RKO (cell line): ENCODE data around the gene METRN.
A peak's percentile ranks its signal among the peaks of the same experiment; 100 is the strongest.

Source experiments
- DNase-seq: peaks from one replicate; pipeline ENCODE4 v3.0.0-alpha.2; 2016; ENCODE audit warnings: low spot score

METRN gene

DNA sequence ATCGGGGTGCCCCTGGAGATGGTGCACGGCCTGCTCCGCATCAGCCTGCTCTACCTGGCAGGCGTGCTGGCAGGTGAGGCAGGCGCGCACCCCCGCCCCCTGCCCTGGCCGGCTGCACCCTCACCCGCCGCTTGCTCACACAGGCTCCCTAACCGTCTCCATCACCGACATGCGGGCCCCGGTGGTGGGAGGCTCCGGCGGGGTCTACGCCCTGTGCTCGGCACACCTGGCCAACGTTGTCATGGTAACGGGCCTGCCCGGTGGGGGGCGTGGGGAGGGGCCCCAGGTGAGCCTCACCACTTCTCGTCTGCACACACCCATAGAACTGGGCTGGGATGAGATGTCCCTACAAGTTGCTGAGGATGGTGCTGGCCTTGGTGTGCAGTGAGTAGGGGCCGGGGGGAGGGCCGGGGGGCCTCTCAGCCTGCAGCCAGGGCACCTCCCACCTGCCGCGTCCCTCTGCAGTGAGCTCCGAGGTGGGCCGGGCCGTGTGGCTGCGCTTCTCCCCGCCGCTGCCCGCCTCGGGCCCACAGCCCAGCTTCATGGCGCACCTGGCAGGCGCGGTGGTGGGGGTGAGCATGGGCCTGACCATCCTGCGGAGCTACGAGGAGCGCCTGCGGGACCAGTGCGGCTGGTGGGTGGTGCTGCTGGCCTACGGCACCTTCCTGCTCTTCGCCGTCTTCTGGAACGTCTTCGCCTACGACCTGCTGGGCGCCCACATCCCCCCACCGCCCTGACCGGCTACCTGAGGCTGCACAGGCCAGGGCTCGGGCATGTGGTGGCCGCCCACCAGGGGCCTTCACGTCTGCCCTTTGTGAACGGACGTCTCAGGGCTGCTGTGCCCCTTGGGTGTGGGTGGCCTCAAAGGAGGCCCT is 37.4 kb upstream of the METRN start:
- no peak for DNase-seq

DNA sequence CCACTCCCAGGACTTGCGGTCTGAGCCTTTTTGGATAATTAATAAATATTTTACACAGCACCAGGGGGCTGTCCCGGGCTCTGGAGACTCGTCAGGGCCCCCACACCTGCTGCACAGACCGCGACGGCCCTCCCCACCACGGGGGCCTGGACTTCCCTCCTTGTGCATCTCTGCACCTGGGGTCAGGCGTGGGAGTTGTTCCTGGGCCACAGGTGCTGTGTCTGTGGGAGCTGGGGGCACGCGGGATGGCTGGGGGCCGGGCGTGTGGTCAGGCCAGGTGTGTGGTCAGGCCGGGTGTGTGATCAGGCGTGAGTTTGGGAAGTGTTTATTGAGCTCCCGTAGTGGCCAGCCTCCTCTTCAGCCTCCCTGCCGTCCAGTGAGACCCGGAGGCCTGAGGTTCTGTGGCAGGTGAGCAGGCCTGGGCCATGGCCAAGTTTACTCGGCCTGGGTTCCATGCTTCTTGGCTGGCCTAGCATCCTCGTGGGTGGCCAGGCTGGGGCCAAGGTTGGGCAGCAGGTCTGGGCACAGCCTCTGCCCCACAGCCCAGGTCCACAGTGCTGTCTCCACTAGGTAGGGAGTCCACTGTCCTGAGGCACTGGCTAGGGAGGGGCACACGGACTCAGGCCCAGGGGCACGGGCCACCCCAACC is 36.6 kb upstream of the METRN start:
- DNase-seq, result no peak

DNA sequence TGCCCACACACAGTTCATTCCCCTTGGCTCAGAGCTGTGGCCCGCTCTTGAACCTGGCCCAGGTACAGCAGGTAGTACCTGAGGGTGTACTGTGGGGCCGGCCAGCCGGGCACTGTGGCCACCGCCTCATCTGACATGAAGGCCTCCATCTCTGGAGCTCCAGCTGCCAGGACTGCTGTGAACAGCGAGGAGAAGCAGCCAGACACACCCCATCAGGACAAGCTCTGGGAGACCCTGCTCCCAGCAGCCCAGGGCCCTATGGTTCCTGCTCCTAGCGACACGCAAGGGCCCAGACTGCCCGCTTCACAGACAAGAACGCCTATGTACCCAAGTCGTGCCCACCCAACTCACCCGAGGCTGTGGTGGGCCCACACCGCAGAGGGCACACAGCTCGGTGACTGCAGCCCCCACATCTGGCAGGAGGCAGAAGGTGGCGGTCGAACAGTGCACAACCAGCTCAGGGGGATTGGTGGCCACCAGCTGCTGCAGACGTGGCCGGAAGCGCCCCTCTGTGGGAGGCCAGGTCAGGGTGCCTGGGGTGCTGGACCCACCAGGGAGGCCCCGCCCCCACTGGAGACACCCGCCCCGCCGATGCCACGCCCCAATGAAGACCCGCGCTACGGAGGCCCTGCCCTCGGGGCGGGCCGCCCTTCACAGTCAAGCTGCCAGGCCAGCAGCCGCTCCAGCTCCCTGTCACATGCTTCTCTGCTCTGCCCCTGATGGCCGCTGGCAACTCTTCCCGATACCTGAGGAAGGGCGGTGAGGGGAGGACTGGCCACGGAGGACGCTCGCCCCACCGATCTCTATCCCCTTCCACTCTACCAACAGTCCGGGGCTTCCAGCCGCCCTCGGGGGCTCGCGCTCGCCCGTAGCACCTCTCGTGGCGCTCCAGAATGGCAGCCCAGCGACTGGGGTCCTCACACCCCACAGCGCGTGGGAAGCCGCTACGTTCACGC is 35.8 kb upstream of the METRN start:
- DNase-seq, result peak; percentile 76

DNA sequence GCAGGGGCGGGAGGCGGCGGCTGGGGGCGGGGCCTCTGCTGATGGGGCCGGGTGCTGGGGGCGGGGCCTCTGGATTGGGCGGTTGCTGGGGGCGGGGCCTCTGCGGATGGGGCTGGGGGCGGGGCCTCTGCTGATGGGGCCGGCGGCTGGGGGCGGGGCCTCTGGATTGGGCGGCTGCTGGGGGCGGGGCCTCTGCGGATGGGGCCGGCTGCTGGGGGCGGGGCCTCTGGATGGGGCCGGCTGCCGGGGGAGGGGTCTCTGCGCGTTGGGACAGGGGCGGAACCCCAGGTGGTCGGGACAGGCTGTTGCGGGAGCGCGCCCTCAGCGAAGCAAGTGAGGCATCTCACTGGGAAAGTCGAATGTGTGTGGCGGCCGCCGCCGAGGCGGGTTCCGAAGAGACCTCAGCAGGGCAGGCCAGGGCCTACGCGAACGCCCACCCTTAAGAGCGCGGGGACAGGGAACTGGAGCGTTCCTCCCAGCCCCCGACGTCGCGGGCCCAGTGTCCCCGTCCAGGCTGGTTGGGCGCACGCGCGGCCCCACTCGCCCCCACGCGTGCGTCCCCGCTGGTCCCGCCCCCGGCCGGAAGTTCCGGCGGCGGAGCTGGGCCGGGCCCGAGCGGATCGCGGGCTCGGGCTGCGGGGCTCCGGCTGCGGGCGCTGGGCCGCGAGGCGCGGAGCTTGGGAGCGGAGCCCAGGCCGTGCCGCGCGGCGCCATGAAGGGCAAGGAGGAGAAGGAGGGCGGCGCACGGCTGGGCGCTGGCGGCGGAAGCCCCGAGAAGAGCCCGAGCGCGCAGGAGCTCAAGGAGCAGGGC is 34.9 kb upstream of the METRN start, which contains the start of gene STUB1:
STUB1 (plus strand) TSS at position 597 of the 811 bp plus-strand sequence; CDS start at position 713, 116 bp downstream.
- peak; percentile 88 for DNase-seq

DNA sequence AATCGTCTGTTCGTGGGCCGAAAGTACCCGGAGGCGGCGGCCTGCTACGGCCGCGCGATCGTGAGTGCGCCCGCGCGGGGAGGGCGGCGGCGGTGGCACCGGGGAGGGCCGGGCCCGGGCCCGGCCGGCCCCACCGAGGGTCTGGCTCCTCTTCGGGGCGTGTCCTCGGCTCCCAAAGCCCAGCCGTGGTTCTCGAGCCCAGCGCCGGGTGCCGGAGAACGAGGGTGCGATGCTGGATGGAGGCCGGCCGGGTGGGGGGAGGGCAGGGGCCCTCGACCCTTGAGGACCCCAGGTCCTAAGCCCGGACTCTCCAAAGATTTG is 34.3 kb upstream of the METRN start:
- DNase-seq, result no peak

DNA sequence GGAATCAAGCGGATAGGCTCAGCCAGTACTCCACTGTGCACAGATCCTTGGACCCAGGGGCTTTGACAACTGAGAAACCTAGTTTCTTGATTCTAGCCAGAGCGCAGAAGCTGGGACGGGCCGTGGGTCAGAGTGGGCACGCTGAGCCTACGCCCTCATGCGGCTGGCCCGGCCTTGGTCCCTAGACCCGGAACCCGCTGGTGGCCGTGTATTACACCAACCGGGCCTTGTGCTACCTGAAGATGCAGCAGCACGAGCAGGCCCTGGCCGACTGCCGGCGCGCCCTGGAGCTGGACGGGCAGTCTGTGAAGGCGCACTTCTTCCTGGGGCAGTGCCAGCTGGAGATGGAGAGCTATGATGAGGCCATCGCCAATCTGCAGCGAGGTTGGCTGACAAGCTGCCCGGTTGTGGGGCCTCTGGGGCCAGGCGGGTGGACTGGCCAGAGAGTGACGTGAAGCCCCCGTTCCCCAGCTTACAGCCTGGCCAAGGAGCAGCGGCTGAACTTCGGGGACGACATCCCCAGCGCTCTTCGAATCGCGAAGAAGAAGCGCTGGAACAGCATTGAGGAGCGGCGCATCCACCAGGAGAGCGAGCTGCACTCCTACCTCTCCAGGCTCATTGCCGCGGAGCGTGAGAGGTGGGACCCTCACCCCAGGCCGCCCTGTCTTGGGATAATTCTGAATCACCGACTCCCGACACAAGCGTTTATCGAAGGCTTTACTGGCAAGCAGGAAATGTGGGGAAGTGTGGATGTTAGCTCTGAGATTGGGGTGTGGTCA is 33.8 kb upstream of the METRN start:
- peak; percentile 87 for DNase-seq

DNA sequence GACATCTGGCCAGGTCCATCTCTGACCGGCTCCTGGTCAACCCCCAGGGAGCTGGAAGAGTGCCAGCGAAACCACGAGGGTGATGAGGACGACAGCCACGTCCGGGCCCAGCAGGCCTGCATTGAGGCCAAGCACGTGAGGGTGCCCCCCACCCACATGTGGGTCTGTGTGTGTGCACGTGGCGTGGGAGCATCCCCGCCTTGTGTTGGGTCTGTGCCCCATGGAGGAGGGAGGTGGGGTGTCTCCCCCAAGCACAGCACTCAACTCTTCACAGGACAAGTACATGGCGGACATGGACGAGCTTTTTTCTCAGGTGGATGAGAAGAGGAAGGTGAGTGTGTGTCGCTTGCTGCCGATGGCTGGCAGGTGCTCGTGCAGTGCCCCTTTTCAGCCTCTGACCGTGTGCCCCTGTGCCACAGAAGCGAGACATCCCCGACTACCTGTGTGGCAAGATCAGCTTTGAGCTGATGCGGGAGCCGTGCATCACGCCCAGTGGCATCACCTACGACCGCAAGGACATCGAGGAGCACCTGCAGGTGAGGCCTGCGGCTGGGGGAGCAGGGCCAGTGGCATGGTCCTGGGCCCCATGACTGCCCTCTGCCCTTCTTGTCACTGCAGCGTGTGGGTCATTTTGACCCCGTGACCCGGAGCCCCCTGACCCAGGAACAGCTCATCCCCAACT is 33.0 kb upstream of the METRN start:
- DNase-seq, result peak; percentile 74

DNA sequence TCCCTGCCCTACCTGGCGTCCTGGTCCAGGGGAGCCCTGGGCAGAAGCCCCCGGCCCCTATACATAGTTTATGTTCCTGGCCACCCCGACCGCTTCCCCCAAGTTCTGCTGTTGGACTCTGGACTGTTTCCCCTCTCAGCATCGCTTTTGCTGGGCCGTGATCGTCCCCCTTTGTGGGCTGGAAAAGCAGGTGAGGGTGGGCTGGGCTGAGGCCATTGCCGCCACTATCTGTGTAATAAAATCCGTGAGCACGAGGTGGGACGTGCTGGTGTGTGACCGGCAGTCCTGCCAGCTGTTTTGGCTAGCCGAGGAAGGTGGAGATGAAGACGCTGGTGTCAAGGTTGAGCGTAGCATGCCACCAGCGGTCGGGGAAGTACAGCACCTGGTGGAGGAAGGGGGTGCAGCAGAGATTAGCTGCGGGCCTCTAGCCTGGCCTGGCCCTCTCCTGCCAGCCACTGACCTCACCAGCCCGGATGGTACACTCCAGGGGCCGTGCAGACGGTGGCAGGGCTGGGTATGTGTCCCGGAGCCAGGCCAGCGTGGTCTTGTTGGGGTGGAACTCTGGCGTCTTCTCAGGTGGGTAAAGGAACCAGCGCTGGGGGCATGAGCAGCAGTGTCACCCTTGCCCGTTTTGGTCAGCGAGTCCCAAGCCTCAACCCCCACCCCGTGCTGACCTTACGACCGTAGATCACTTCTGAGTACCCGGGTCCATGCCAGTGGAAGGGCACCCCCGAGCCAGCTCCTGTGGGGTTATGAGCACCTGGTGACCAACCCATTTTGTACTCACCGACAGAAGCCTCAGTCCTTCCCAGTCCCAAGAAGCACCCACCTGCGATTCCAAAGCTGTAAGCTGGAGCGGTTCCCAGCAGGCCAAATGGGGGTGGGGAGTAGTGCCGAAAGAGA is 32.2 kb upstream of the METRN start:
- peak; percentile 52 for DNase-seq

DNA sequence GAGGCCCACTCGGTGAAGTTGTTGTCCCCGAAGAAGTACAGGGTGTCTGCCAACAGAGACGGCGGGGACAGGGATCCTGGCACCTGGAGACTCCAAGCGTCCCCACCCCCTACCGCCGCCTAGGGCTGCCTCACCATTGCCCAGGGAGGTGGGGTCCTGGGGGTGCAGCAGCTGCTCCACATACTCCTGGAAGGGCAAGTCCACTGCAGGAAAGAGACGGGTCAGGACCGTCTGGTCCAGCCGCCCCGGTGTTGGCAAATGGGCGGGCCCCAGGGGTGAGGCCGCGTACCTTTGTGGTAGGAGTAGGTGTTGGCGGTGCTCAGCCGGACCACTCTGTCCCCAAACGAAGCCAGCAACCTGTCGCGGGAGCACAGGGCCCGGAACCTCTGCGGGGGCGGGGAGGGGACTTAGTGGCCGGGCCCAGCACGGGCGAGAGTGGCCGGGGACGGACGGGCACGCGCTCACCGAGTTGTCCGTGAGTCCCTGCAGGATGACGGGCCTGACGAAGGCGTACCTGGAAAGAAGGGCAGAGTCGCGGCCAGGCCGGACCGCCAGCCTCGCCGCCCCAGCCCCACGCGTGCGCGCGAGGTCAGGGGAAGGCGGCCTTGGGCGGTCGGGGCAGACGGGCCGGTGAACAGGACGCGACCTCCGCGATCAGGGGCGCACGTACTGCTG is 31.4 kb upstream of the METRN start:
- DNase-seq, result peak; percentile 49

DNA sequence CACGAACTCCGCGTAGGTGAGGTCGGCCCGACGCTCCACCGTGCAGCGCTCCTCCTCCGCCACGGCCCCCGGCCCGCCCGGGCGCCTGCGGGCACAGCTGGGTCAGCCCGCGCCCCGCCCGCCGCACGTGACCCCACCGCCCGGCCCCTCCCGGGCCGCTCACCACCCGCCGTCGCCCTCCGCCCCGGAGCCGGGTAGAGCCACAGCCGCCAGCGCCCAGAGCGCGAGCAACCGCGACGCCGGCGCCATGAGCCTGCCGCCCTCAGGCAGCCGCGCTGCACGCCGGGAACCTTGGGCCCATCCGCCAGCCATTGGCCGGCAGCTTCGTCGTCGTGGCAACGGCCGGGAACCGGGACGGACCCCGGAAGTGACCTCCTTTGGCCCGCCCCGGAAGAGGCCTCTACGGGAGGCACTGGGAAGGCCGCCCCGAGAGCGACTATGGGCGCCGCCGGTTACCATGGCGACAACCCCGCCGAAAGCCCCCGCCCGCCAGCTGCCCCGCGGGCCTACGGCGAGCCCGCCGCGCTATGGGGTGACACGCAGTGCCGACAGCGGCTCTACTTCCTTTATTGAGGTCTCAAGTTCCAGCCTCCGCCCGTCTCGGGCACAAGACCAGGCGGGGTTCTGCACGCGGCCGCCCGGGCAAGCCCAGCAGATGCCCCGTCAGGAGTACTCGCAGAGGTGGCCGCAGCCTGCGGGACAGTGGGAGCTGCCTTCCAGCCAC is 30.7 kb upstream of the METRN start, which contains the start of gene JMJD8:
JMJD8 (minus strand) TSS at position 264 of the 724 bp plus-strand sequence; CDS start at position 249, 15 bp downstream.
- DNase-seq, result peak; percentile 97

DNA sequence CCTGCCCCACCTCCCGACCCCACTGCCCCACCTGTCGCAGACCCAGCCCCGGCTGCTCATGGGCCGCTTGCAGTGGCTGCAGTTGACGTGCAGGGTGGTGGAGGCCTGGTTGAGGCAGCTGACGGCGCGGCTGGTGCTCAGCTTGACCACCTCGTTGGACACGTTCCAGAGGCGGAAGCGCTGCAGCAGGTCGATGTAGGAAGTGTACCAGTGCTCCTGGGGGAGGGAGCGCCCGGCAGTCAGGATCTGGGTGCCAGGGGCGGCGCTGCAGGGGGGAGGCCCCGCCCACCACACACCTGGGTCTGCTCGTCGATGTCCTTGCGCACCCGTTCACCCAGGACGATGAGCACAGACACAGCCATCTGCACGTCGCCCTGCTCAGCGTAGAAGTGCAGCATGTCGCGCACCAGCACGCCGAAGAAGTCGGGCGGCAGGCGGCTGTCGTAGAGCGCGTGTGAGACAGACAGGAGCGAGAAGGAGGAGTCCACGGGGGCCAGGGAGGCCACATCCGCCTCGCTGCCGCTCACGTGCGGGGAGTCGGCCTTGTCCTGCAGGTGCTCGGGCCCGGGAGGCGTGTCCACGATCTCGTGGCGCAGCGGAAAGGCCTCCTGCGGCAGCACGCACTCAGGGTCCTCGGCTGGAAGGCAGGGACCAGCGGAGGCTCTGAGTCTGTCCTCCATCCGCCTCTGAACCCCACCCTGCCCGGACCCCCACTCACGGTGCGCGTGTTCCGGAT is 29.8 kb upstream of the METRN start:
- no peak for DNase-seq

DNA sequence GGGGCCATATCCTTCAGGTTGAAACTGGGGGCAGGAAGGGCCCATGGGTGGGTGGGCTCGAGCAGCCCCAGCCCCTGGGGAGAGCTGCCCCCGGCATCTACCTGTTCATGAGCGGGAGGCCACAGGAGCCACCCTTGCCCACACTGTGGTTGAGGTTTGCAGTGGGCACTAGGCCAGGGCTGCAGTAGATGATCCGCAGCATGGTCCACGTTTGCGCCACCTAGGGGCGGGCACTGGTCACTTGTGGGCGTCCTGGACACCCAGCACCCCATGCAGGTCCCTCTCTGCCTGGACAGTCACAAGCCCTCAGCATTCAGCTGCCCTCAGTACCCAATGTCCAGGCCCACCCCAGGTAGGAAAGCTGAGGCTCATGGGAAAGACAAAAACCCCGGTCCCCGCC is 29.0 kb upstream of the METRN start:
- peak; percentile 82 for DNase-seq

DNA sequence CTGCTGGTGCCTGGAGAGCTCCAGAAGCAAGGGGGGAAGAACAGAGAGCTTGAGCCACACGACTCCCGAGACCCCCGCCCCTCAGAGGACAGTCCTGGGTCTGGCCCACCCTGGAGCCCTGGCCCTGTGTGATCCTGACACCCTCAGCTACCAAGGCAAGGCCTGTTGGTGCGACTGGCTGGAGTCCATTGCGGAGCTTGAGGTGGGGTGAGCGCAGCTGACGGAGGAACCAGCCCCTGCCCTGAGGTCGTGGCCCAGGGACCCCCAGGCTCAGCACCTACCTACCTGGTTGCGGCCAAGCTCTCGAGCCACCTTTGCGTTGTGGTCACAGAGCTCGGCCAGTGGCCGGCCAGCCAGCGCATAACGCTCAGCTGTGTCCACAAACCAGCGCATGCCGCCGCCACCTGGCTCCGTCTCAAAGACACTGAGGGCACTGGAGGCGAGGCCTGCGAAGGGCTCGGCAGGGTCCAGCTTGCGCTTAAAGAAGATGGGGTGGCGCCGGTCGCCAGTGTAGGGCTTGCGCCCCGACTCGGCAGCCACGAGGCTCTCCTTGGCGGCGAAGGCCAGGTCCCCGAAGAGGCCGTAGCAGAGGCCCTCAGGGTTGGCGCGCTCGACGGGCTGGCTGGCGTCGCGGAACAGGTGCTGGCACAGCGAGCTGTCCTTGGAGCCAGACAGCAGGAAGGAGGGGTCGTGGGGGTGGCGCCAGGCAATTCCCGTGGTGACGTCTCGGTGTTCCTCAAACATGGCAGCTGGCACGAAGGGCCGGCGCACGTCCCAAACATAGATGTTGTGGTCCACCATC is 28.3 kb upstream of the METRN start:
- no peak for DNase-seq

DNA sequence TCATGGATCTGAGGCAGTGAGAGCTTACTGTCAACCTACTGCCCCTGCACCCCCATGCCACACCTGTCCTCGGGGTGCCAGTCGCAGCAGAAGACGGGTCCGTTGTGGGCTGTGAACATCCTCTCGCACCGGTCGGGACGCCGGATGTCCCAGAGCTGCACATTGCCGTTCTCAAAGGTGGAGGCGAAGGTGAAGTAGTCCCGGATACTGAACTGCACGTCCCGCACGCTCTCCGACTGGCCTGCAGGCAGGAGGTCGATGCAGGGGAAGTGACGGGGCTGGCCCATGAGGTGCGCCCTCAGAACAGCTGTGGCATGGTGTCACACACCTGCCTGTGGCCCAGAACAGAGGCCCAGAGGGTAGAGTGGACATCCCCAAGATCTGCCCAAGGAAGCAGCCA is 27.4 kb upstream of the METRN start:
- no peak for DNase-seq

DNA sequence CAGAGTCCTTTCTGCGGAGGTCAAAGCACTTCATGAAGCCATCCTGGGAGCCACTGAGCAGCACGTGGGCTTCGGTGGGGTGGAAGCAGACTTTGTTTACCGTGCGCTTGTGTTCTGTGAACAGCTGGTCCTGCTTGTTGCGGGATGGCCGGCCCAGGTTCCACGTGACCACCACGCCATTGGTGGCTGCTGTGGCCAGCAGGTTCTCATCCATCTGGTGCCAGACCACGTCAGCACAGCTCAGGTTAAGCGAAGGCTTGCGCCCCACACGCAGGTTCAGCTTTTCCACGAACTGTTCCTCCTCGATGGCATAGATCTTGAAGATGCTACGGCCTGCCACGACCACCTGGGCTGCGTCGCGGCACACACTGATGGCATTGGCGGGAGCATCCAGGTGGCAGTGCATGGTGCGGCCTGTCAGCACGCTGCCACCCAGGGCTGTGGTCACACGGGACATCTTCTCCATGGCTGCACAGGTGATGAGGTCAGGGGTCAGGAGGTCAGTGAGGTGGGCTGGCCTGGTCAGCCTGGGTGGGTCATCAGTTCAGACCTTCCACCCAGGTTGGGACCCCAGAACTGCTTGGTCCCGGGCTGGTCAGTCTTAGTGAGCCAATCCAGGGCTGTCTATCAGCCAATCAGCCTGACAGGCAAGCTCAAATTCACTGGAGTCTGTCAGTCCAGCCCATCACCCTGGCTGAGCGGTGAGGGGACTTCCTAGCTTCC is 25.6 kb upstream of the METRN start:
- DNase-seq, result no peak
